ENCODE results near the gene CFAP54. TPM values are rescaled to one million over a fixed set of nuclear protein-coding genes. Genes with fewer than 3 reads are reported as not detected.
A peak's percentile ranks its signal among the peaks of the same experiment; 100 is the strongest.

The CFAP54 gene
- total RNA-seq, 1 donor from 2014 or later, result 0.73 TPM

DNA sequence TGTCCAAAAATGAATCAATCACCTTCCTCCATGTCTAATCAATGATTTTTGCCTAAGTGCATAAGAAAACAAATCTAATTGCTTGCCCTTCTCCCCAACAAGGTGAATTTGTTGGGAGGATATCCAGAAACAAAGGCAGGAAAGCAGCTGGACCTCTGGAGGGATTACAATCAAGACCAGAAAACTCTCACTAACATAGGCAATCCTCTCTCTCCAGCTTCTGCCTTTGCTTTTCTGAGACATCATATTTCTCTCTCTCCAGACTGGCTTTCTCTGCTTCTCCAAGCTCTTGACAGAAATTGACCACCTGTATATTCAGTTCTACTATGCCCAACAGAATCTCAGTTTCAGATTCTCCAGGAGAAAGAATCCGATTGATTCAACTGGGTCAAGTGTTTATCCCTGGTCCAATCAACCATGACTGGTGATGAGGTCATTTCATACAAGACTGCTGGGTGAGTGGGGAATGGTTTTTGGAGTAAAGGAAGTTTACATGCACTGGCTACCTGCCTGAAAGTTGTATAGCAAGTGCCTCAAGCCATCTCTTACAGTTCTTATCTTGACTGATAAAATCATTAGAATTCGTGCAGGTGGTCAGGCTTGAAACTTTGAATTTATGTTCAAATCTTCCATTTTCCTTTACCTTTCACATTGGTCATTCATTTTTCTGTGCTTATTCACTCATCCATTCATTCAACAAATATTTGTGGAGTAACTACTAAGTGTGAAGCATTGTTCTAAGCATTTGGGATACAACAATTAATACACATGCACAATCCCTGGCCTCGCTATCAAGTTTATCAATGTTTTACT, 22.2 kb upstream of the CFAP54 start:
- H3K9me3 Mint-ChIP-seq (ENCODE audit: unreplicated experiment), result peaks cover 8% of the 10 kb centered on the region
- peaks cover 2% of the 10 kb centered on the region for H3K4me1 Mint-ChIP-seq (ENCODE audit: unreplicated experiment)
- TF ChIP-seq, protein P1, sequence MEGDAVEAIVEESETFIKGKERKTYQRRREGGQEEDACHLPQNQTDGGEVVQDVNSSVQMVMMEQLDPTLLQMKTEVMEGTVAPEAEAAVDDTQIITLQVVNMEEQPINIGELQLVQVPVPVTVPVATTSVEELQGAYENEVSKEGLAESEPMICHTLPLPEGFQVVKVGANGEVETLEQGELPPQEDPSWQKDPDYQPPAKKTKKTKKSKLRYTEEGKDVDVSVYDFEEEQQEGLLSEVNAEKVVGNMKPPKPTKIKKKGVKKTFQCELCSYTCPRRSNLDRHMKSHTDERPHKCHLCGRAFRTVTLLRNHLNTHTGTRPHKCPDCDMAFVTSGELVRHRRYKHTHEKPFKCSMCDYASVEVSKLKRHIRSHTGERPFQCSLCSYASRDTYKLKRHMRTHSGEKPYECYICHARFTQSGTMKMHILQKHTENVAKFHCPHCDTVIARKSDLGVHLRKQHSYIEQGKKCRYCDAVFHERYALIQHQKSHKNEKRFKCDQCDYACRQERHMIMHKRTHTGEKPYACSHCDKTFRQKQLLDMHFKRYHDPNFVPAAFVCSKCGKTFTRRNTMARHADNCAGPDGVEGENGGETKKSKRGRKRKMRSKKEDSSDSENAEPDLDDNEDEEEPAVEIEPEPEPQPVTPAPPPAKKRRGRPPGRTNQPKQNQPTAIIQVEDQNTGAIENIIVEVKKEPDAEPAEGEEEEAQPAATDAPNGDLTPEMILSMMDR (IDR thresholded peaks at IDR 0.05), result no peak
- no peaks in the 10 kb centered on the region for H3K27me3 Mint-ChIP-seq (ENCODE audit: unreplicated experiment)
- H3K36me3 Mint-ChIP-seq (ENCODE audit: unreplicated experiment), result peaks cover 5% of the 10 kb centered on the region
- H3K4me3 Mint-ChIP-seq (ENCODE audit: unreplicated experiment), result no peak overlapping the region
- H3K27ac Mint-ChIP-seq (ENCODE audit: unreplicated experiment), result no peak overlapping the region
- peak; percentile 5 for DNase-seq (ENCODE audit: extremely low spot score, unreplicated experiment)

DNA sequence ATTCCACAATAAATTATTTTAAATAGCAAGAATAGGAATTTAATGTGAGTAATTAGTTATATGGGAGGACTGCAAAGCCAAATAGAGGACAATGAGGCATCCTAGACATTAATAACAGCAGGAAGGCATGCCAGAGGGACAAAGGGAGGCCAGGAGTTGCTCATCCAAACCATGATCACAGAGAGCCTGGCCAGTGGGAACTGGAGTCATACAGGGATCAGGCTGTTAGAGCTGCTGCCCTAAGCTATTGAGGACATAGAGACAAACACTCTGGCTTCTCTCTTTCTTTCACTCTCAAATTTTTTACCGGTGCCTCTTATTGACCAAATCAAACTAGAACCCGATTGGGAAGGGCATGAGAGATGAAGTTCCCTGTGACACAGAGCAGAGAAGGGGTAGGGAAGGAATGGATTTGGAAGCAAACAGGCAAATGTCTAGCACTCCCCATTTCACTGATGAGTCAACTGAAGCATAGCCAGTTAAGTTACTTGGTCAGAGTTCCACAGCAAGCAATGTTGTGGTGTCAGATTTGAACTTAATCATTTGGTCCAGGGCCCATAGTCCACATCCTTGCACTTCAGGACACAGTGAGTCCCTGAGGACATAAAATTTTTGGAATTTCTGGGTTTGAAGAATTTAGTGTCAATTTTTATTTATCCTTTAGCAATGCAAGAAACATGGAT, 17.9 kb upstream of the CFAP54 start:
- no peaks in the 10 kb centered on the region for H3K27me3 Mint-ChIP-seq (ENCODE audit: unreplicated experiment)
- no peak overlapping the region for H3K27ac Mint-ChIP-seq (ENCODE audit: unreplicated experiment)
- peak; percentile 7 for DNase-seq (ENCODE audit: extremely low spot score, unreplicated experiment)
- no peak overlapping the region for H3K4me3 Mint-ChIP-seq (ENCODE audit: unreplicated experiment)
- peaks cover 5% of the 10 kb centered on the region for H3K36me3 Mint-ChIP-seq (ENCODE audit: unreplicated experiment)
- TF ChIP-seq, protein P1 (IDR thresholded peaks at IDR 0.05), result no peak
- H3K4me1 Mint-ChIP-seq (ENCODE audit: unreplicated experiment), result peaks cover 2% of the 10 kb centered on the region
- H3K9me3 Mint-ChIP-seq (ENCODE audit: unreplicated experiment), result peaks cover 8% of the 10 kb centered on the region

DNA sequence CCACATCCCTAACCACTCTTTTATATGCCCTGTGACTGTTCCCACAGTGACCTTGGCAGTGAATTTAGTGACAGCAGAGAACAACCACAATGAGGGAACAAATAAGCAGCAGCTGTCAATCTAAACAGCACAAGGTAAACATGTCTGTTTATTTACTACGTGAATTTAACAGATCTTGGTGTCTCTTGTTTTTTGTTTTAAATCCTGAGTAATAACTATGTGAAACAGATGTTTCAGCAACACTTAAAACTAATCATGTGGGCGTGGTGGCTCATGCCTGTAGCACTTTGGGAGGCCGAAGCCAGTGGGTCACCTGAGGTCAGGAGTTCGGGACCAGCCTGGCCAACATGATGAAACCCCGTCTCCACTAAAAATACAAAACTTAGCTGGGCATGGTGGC, 17.0 kb upstream of the CFAP54 start:
- TF ChIP-seq, protein P1 (IDR thresholded peaks at IDR 0.05), result no peak
- Mint-ChIP-seq H3K4me3 (ENCODE audit: unreplicated experiment) (no peak overlapping the region), H3K36me3 (ENCODE audit: unreplicated experiment) (peaks cover 5% of the 10 kb centered on the region), H3K4me1 (ENCODE audit: unreplicated experiment) (peaks cover 2% of the 10 kb centered on the region), H3K27ac (ENCODE audit: unreplicated experiment) (no peak overlapping the region), H3K27me3 (ENCODE audit: unreplicated experiment) (no peaks in the 10 kb centered on the region), H3K9me3 (ENCODE audit: unreplicated experiment) (peaks cover 8% of the 10 kb centered on the region)
- no peak for DNase-seq (ENCODE audit: extremely low spot score, unreplicated experiment)

DNA sequence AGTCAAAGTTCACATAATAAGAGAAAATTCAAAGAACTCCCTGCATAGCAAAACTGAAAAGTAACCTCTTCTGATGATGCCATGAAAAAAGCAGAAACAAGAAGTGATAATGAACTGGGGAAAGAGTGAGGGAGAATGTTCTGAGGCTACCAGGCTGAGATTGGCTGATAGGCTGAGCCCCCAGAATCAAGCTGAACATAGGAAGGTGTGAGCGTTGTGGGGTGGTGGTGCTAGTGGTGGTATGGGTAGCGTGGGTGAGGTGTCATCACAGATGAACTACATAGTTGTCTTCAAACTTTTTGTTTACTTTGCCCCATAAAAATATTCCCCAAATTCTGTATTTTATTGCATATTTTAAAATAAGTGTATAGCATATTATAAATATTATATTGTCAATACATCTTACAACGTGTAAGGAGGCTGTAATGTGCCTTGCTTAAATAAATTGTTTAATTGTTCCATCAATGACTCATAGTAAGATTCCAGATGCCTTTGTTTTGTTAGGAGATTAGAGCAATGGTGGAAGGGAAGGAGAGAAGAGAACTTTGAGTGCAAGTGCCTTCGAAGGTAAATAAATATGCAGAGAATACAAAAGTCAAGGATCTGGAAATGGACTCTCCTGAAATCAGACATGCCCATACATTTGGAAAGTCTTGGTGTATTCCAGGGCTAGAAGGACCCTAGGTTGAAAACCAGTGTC, 15.8 kb upstream of the CFAP54 start:
- H3K9me3 Mint-ChIP-seq (ENCODE audit: unreplicated experiment), result peaks cover 8% of the 10 kb centered on the region
- H3K4me3 Mint-ChIP-seq (ENCODE audit: unreplicated experiment), result no peak overlapping the region
- DNase-seq (ENCODE audit: extremely low spot score, unreplicated experiment), result peak; percentile 10
- H3K4me1 Mint-ChIP-seq (ENCODE audit: unreplicated experiment), result peaks cover 2% of the 10 kb centered on the region
- no peaks in the 10 kb centered on the region for H3K27me3 Mint-ChIP-seq (ENCODE audit: unreplicated experiment)
- TF ChIP-seq, protein P1 (IDR thresholded peaks at IDR 0.05), result no peak
- no peak overlapping the region for H3K27ac Mint-ChIP-seq (ENCODE audit: unreplicated experiment)
- H3K36me3 Mint-ChIP-seq (ENCODE audit: unreplicated experiment), result peaks cover 5% of the 10 kb centered on the region

DNA sequence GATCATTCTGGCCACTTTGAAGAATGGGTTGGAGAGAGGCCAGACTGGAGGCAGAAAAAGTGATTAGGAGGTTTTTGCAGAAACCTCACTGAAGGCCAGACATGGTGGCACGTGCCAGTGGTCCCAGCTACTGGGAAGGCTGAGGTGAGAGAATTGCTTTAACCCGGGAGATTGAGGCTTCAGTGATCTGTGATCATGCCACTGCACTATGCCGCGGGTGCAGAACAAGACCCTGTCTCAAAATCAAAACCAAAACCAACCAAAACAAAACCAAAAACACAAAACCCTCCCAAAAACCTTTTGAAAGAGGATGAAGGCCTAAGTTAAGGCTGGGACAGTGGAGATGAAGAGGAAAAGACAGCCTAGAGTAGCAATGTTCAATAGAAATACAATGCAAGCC, 15.2 kb upstream of the CFAP54 start:
- H3K27me3 Mint-ChIP-seq (ENCODE audit: unreplicated experiment), result no peaks in the 10 kb centered on the region
- TF ChIP-seq, protein P1 (IDR thresholded peaks at IDR 0.05), result no peak
- no peak overlapping the region for H3K27ac Mint-ChIP-seq (ENCODE audit: unreplicated experiment)
- H3K36me3 Mint-ChIP-seq (ENCODE audit: unreplicated experiment), result peaks cover 5% of the 10 kb centered on the region
- H3K4me1 Mint-ChIP-seq (ENCODE audit: unreplicated experiment), result peaks cover 2% of the 10 kb centered on the region
- H3K4me3 Mint-ChIP-seq (ENCODE audit: unreplicated experiment), result no peak overlapping the region
- peaks cover 8% of the 10 kb centered on the region for H3K9me3 Mint-ChIP-seq (ENCODE audit: unreplicated experiment)
- peak; percentile 30 for DNase-seq (ENCODE audit: extremely low spot score, unreplicated experiment)
